Gastrocnemius medialis (tissue), 4 donors: Measurements from ENCODE around the gene RSPH6A. TPM values are rescaled to one million over a fixed set of nuclear protein-coding genes. Genes with fewer than 3 reads are reported as not detected.

Experiments
- ATAC-seq, 2 donors: fragments of 150-250 bp; one replicate each; pipeline ENCODE4 v1.9.1; 2016
- DNase-seq, 2 donors: peaks; one replicate each; pipeline ENCODE4 v3.0.0-alpha.2; 2019
- H3K27ac ChIP-seq, 4 donors: fragments of 200-600 bp; sonication (generic); 1 replicate in 1 of 4; 2 replicates in 3 of 4; pipeline ENCODE4 v1.5.1; 2016 to 2018; ENCODE audit warnings: mild to moderate bottlenecking in 2 of 4, moderate library complexity in 1 of 4
- H3K27me3 ChIP-seq, 3 donors: fragments of 200-600 bp; sonication (generic) in 2 of 3; 1 replicate in 1 of 3; 2 replicates in 2 of 3; pipeline versions ENCODE4 v1.5.1 to v1.6.0; 2016 to 2019; ENCODE audit warnings: mild to moderate bottlenecking in 1 of 3, moderate library complexity in 1 of 3
- H3K36me3 ChIP-seq, 2 donors: fragments of 200-600 bp; sonication (generic) in 1 of 2; one replicate each; pipeline ENCODE4 v1.5.1; 2017 to 2018
- H3K4me1 ChIP-seq, 2 donors: fragments of 200-600 bp; sonication (generic) in 1 of 2; one replicate each; pipeline ENCODE4 v1.5.1; 2016 to 2017; ENCODE audit warnings: mild to moderate bottlenecking in 2 of 2
- H3K4me3 ChIP-seq, 4 donors: fragments of 200-600 bp; sonication (generic) in 3 of 4; 1 replicate in 1 of 4; 2 replicates in 3 of 4; pipeline ENCODE4 v1.5.1; 2016 to 2019; ENCODE audit warnings: mild to moderate bottlenecking in 2 of 4
- H3K9me3 ChIP-seq, 3 donors: fragments of 200-600 bp; sonication (generic) in 2 of 3; 1 replicate in 1 of 3; 2 replicates in 2 of 3; pipeline ENCODE4 v1.5.1; 2016 to 2019
- CTCF ChIP-seq, 5 experiments: fragments of 450-650 bp in 3 of 5; fragments of 200-600 bp in 2 of 5; sonication (generic) in 2 of 5; IDR thresholded peaks in 4 of 5; conservative IDR thresholded peaks in 1 of 5; 1 replicate in 4 of 5; 2 replicates in 1 of 5; pipeline ENCODE4 v1.5.1; 2016 to 2019; ENCODE audit warnings: antibody characterized with exemption in 5 of 5, mild to moderate bottlenecking in 3 of 5, moderate library complexity in 3 of 5
- POLR2A ChIP-seq, 2 donors: fragments of 450-650 bp; IDR thresholded peaks; one replicate each; pipeline ENCODE4 v1.6.1; 2017; ENCODE audit warnings: antibody characterized with exemption in 2 of 2, mild to moderate bottlenecking in 2 of 2, moderate library complexity in 2 of 2
- in situ Hi-C, 4 donors: fragments of 200-750 bp; cut with MboI; loops; one replicate each; pipeline versions ENCODE4 v1.15.0 to v1.8.0; 2017; ENCODE audit warnings: low sequenced_read_pairs in 4 of 4
- intact Hi-C: fragments of 100-400 bp; cut with DNase I; formaldehyde crosslinking; loops from one replicate; pipeline ENCODE4 v1.15.1; 2023; ENCODE audit warnings: low total_unique reads
- total RNA-seq, 4 donors: library from RNA; depleted of rRNA; stranded (reverse); fragments of >200 nt; gene quantifications; one replicate each; pipeline versions ENCODE4 v1.1.0 to v1.2.3, GENCODE V29; 2016

The RSPH6A gene
- total RNA-seq, 4 donors from 2014 or later, result not detected

DNA sequence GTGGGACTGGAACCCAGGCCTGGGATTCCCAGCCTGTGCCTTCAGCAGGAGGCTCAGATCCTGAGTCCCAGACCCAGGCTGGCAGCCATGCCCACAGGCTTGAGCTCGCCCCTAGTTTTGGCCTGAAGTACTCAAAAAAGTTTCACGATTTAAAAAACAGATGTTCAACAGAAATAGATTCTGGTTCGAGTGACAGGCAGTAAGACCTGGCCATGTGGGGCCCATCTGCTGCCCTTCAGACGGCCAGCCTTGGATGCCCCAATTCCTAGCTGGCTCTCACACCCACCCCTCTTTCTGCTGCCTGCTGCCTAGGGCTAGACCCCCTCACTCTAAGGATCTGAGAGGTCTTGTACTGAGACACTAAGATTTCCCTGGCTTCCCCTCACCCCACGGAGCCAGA lies 30.0 kb downstream of the RSPH6A start:
- in situ Hi-C loops, result no loop called here

GRCh38 chr19:45784096-45784495 lies 31.0 kb downstream of the RSPH6A start:
- TF ChIP-seq CTCF (IDR thresholded peaks at IDR 0.05 in 4 of 5, conservative IDR thresholded peaks at IDR 0.05 in 1 of 5) (no peak), POLR2A (IDR thresholded peaks at IDR 0.05) (no peak)
- intact Hi-C loops, result loop anchor here (10.0 kb wide), 1 partner anchor 459 kb away; the partner anchor contains the start of gene CKM
- Histone ChIP-seq H3K27ac (peak overlapping the region; percentile 96 to 100 (median 99)), H3K4me3 (no peak overlapping the region), H3K36me3 (peaks cover 0 to 2% of the 10 kb centered on the region in 2 donors), H3K9me3 (no peaks in the 10 kb centered on the region), H3K4me1 (peaks cover 53 to 85% of the 10 kb centered on the region in 2 donors), H3K27me3 (no peaks in the 10 kb centered on the region)
- in situ Hi-C loops, result no loop called here
- DNase-seq (no peak), ATAC-seq (no peak)

More for the DNA sequence above, 30.0 kb downstream of the RSPH6A start:
- H3K27me3 ChIP-seq, result no peaks in the 10 kb centered on the region
- peaks cover 57 to 80% of the 10 kb centered on the region in 2 donors for H3K4me1 ChIP-seq
- intact Hi-C loops, result loop anchor here (10.0 kb wide), 1 partner anchor 460 kb away; the partner anchor contains the start of gene CKM
- H3K9me3 ChIP-seq, result no peaks in the 10 kb centered on the region
- peak overlapping the region; percentile 50 to 100 (median 98) for H3K27ac ChIP-seq
- H3K36me3 ChIP-seq, result peaks cover 0 to 8% of the 10 kb centered on the region in 2 donors
- ATAC-seq, result no peak
- H3K4me3 ChIP-seq, result no peak overlapping the region
- TF ChIP-seq CTCF (IDR thresholded peaks at IDR 0.05 in 4 of 5, conservative IDR thresholded peaks at IDR 0.05 in 1 of 5) (no peak), POLR2A (IDR thresholded peaks at IDR 0.05) (no peak)
- no peak for DNase-seq

- Histone ChIP-seq H3K27ac (peak overlapping the region; percentile 96 to 100 (median 99)), H3K36me3 (peaks cover 0 to 12% of the 10 kb centered on the region in 2 donors), H3K4me1 (peaks cover 45 to 77% of the 10 kb centered on the region in 2 donors), H3K4me3 (peak overlapping the region; percentile 58 to 75 (median 61)), H3K27me3 (no peaks in the 10 kb centered on the region), H3K9me3 (no peaks in the 10 kb centered on the region)
- peak; percentile 83 to 94 for DNase-seq
- in situ Hi-C loops (no loop called here), intact Hi-C loops (loop anchor here (1.0 to 10.0 kb wide), 3 partner anchors 9 to 458 kb away; partner anchors contain the start of genes CKM and DMWD)
- peak; percentile 70 to 74 for ATAC-seq
- TF ChIP-seq POLR2A (IDR thresholded peaks at IDR 0.05) (peak; percentile 55 to 63), CTCF (IDR thresholded peaks at IDR 0.05 in 4 of 5, conservative IDR thresholded peaks at IDR 0.05 in 1 of 5) (no peak)
These were observed 32.0 kb downstream of the RSPH6A start for GRCh38 chr19:45782820-45783785.

GRCh38 chr19:45782162-45782691 lies 32.9 kb downstream of the RSPH6A start, which contains the start of gene DMPK:
Gene DMPK, minus strand, starts transcription at chr19:45782490. Its CDS starts 138 bp downstream, at chr19:45782352.
- TF ChIP-seq CTCF (IDR thresholded peaks at IDR 0.05 in 4 of 5, conservative IDR thresholded peaks at IDR 0.05 in 1 of 5) (no peak), POLR2A (IDR thresholded peaks at IDR 0.05) (peak; percentile 21 to 24)
- intact Hi-C loops, result loop anchor here (1.0 to 10.0 kb wide), 2 partner anchors 12 to 457 kb away; partner anchors contain the start of gene CKM
- Histone ChIP-seq H3K27ac (peak within 1 kb of the TSS; percentile 96 to 100 (median 99)), H3K27me3 (no peaks in the 10 kb centered on the region), H3K4me1 (peaks cover 45 to 72% of the 10 kb centered on the region in 2 donors), H3K9me3 (no peaks in the 10 kb centered on the region), H3K36me3 (peaks cover 0 to 21% of the 10 kb centered on the region in 2 donors), H3K4me3 (peak within 1 kb of the TSS; percentile 58 to 75 (median 61))
- in situ Hi-C loops, result no loop called here
- ATAC-seq (peak; percentile 20 to 43), DNase-seq (peak in 1 of 2 donors; percentile 70)
